Amniotic stem cell (primary cell): ENCODE measurements around the gene ELOB.
"Not testable (repeated sequence)": the region's sequence is repeated elsewhere in the genome, so short reads cannot be mapped to it uniquely, and the experiment has no call there.

Source experiments
- DNase-seq: peaks from one replicate; lab custom pipeline; 2025; lab: John Stamatoyannopoulos, UW

ELOB gene

DNA sequence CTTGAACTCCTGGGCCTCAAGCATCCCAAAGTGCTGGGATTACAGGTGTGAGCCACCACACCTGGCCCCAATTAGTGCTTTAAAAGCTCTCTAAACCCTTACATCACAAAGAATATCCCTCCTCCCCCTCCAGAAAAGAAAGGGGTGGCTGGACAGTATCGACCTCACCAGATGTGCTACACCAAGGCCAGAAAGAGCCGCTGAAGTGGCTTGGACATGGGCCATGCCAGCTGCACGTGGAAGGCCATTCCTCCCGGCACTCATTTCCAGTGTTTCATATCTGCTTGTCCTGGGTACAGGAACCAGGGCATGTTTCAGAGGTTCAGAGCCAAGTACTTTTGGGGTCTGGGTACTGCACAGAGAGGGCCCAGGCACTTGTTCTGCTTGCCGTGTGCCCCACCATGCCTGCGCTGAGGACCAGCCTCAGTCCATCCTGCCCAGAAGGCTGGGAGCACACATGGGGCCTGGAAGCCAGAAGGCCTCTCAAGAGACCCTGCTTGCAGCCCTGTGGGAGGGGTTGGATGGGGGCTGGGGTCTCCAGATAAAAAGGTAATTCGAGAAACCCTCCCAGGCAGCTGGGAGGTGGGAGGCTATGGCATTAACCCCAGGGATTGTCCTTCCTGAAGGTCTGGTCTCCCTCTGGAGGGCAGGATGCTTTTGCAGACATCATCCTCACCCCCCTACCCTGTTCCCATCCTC is 28.2 kb downstream of the ELOB start:
- no peak for DNase-seq

DNA sequence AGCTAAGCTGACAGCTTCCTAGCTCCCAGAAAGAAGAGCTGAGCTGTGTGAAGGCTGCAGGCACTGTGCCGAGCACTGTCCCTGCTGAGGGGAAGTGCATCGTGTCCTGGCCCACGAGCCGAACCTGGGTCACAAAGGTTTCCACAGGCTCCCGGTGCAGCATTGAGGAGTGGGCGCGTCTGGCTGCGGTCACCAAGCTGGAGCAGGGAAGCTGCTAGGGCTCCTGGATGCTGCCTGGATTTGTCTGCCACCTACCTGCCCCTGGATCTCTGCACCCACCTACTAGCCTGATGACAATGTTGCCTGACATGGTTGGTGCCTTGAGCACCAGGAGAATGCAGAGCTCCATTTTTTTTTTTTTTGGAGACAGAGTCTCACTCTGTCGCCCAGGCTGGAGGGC is 31.1 kb downstream of the ELOB start:
- no peak for DNase-seq

DNA sequence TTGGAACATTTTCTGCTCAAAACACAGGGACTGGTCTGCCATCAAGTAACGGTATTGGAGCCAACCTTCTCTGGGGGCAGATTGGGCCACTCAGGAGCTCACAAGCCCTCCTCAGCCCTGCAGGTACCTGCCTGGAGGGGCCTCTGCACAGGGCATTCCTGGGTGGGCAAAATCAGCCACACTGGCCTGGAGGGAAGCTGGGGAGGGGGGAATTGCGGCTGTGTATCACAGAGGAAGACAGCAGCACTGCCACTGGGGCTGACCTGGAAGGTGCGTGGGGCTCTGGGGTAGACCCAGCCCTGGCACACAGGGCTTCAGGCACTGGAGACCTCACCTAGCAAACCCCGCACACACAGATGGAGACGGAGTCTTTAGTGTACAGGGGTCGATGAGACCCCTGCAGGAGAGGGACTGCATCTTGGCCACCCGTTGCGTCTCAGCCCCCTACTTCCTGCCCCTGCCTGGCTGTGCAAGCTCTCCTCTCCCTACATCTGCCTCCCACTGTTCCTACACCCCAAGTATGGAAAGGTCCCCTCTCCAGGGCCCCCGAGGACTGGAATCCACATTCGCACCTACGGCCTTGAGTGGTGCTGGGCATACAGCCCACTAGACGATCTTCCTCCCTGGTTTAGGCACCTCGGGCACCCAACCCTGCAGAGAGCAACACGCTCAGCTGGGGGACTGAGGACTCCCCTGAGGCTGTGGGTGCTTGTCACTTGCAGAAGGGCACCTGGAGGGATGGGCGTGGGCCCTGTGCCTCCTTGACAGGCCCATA is 31.8 kb downstream of the ELOB start:
- DNase-seq = no peak

DNA sequence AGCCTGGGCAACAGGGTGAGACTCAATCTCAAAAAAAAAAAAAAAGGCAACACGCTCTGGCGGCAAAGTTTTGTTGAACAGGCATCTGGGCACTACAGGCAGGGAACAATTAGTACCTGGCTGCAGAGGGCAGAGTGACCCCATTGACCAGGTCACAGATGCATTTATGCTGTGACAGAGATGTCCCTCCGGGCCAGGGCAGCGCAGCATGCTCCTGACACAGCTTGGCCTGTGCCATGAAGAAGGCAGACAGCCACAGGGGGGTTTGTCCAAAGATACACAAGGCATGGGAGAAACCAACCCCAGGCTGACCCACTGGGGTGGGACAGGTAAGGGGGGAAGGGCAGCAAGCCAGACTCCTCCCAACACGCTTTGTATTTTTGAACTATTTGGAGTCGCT is 32.4 kb downstream of the ELOB start:
- no peak for DNase-seq

DNA sequence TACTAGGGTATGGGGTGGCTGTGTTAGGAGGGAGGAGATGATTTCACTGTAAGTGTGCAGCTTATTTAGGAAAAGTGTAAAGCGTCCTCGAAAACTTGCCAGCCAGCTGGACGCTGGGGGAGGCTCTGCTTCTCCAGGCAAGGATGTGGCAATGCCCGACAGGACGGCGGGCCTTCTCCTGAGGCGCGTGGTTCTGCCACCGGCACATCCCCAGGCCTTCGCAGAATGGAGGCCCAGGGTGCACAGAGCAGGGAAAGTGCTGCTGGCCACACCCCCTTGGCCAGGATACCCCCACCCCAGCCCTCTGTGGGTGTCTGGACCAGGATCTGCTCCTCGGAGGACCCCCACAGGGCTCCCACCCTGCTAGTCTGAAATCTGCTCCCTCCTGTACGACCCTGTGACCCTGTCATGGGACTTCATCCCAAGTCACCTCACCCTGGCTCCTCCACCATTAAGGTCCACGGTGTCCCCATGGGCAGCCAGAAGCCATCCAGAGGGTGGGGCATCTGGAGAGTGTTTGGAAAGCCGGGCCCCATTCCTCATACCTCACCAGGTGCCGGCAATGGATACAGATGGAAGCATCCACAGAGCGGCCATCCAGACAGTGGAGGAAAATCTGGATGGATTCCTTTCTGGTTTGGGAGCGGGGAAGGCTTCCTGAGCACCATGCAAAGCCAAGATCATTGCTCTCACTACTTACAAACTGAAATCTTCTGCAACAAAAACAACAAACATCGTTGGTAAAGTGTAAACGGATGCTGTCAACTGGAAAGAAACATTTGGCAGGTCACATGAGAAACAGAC is 33.9 kb downstream of the ELOB start:
- no peak for DNase-seq

DNA sequence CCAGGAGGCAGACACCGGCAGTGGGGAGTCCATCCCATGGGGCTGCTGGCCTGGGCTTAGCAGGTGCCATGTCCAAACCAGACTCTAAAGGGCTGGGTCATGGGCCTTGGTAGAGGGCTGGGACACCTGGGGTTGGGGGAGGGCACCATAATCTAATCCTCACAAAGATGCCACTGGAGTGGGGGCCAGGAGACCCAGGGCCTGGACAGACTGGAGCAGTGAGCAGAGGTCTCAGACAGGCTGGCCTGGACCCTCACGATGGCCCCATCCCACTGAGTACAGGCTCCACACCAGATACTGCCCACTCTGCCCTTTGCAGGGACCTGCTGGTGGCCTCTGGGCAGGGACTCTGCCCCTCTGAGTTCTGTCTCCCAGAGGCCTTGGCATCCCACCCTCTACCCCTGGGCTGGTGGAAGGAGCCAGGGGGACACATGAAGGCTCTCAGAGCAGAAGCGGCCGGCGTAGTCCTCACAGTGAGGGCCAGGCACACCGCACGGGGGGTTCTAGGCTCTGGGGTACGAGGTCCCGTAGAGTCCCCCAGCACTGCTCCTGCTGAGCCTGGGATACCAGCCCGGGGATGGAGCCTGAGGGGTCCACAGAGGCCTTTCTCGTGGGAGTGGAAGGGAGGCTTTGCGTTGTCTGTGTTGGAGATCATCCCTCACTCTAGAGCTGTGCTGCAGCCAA is 34.6 kb downstream of the ELOB start:
- DNase-seq = no peak

DNA sequence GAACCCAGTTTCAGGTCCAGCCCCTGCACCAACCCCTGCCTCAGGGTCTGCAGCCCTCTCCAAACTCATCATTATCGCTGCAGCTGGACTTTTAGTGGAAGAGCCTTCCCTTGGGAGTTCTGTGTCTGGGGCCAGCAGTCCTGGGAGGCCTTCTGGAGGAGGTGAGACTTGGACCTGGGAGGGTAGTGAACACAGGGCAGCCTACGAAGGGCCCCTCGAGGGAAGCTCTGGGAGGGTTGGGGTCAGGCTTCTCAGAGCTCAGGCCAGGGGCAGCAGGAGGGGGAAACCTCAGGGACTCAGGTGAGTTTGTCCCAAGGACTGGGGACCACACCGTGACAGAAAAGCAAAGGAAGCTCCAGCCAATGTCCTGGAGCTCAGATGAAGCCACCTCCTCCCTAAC is 35.9 kb downstream of the ELOB start:
- no peak for DNase-seq

DNA sequence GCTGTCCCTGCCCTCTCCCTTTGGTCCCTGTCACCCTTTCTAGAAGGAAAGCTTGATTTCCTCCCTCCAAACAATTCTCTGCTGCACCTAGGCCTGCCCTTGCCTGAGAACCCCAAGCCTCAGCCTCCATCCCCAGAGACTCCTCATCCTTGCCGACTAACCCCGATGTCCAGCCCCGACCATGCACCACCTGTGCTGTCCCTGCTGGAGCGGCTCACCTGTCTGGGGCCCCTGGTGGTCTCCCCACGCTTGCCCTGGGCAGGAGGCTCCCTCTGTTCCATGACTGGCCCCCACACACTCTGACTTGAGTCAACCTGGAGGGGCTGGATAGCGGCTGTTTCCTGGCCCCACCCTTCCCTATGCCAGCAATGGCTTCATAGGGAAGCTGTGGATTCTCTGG is 36.6 kb downstream of the ELOB start:
- DNase-seq = no peak

DNA sequence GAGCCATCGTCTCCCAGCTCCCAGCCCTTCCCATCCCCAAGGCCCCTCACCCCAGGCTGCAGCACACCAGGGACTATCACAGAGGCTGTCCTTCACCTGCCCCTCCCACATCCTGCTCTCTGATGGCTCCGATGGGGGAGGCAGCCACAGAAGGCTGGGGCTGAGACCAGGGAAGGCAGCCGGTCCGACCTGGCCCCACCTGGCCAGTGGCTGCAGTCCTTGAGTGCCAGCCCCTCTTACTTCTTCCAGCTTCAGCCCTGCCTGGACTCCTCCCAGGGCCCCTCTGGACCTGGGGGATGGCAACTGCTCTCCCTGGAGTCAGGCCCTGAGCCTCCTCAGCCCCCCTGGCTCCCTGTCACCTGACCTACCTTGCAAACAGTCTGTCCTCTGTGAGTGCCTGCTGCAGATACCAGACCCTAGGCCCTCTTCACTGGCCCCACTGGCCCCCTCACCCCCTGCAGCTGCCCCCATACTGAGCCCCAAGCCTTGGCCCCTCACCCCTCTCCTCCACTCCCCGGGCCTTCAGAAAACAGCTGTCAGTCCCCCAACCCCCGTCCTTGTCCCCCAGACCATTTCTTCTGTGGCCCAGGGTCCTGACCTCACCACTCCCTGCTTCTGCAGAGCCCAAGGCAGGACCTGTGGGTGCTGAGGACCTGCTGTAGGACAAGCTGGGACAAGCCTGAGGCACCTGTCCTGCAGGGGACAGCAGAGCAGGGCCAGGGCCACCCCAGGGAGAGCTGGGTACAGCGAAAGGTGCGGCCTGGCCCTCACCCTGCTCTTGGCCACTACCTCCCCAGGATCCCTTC is 37.3 kb downstream of the ELOB start:
- no peak for DNase-seq

DNA sequence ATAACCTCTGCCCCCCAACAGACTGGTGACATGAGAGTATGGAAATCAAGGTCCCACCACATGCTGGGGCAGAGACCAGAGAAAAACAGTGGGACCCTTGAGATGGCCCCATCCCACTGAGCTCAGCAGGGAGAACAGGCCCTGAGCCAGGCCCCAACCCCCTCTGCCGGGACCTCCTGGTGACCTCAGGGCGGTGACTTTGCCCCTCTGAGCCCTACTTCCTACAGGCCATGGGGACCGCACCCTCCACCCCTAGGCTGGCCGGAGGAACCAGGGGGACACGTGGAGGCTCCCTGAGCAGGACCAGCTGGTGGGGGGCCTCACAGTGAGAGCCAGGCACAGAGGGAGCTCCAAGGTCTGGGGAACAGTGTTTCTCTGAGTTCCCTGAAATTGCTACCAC is 38.5 kb downstream of the ELOB start:
- DNase-seq = no peak

DNA sequence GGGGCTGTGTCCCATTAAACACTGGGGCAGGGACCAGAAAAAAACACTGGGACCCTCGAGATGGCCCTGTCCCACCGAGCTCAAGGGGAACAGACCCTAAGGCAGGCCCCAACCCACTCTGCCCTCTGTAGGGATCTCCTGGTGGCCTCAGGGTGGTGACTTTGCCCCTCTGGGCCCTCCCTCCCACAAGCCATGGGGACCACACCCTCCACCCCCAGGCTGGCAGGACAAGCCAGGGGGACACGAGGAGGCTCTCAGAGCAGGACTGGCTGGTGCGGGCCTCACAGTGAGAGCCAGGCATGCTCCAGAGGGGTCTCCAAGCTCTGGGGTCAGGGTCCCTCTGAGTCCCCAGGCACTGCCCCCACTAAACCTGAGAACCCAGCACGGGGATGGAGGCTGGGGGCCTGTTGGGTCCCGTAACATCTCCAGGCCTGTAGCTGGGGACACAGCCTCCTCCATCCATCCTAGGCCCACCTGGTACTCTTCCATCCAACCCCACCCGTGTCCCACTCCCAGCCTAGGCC is 39.1 kb downstream of the ELOB start:
- DNase-seq = no peak

DNA sequence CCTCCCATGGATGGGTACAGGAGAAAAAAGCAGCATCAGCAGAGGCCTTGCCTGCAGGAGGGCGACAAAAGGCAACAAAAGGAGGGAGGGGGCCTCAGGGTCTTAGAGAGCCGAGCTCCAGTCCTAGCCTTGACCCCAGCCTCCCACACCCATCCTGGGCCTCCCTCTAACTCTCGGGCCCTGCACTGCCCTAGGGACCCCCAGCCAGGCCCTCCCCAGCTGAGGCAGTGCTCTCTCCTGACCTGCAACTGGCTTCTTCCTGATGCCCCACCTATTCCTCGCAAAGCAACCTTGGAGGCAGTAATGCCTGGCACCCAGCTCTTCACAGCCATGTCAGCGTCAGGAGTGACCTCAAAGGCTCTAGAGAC is 39.9 kb downstream of the ELOB start:
- no peak for DNase-seq

DNA sequence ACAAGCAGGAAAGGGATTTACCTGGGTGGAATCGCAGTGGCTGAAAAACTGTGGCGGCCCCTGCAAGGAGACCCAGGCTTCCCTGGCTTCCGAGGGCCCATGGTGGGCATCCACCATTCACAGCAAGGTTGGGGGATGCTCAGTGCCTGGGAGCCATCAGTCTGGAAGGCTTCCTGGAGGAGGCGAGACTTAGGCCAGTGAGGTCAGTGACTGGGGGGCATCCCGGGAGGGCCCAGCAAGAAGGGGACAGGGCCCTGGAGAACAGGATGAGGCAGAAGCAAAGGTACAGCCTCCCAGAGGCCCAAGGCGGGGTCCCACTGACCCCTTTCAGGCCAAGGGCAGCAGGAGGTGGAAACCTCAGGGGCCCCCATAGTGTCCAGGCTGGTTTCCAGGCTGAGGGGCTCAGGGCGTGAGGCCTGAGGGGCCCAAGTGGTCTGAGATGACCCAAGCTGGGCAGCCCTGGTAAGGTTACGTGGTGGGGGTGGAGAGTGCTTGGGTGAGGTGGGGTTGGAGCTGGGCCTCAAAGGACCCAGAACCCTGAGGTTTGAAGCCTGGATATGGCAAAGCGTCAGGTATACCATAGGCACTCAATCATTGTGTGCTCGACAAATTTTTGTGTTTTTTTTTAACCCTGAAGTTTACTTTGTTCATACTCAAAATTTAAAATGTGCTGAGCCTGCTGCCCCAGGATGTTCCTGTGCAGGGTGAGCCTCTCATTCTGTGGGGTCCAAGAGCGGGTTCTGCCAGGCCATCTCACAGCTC is 40.4 kb downstream of the ELOB start:
- DNase-seq = no peak

DNA sequence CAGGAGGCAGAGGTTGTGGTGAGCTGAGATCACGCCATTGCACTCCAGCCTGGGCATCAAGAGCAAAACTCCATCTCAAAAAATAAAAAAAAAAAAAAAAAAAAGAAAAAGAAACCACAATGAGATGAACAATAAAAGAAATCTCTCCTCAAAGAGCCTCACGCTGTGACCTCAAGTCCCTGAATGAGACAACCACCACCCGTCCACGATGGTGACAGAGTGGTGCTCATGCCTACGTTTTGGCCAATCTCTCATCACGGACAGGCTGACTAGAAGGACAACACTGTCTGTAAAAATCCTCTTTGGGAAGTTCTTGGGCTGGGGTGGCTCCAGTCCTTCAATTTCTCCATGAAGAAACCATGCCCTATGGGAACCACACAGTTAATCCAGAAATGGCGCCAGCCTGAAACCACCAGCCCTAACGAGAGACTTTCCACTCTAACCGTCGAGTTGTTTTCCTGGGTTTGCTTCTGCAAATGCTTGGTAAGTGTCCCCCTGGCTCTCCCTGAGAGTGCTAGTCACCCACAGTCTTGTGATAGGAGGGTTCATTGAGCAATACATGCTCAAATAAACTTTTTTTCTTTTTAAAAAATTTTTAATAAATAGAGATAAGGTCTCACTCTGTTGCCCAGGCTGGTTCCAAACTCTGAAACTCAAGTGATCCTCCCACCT is 42.1 kb downstream of the ELOB start:
- no peak for DNase-seq

DNA sequence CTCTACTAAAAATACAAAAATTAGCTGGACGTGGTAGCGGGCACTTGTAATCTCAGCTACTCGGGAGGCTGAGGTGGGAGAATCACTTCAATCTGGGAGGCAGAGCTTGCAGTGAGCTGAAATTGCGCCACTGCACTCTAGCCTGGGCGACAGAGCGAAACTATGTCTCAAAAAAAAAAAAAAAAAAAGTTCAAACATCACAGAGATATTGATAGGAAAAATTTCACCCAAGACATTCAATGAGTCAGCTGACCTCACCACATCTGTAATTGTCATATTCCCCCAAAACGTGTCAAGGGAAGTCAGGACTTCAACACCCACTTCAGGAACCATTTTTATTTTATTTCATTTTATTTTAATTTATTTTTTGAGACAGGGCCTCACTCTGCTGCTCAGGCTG is 49.0 kb downstream of the ELOB start:
- DNase-seq = no peak

DNA sequence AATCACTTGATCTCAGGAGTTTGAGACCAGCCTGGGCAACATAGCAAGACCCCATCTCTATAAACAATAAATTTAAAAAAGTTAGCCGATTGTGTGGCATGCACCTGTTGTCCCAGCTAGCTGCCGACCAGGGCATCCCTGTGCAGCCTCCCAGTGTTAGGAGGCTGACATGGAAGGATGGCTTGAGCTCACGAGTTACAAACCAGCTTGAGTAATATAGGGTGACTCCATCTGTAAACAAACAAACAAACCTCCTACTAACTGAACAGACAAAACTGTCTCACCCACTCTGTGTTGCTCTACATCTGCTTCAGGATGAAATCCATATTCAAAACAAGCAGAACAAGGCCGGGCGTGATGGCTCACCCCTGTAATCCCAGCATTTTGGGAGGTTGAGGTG is 50.2 kb downstream of the ELOB start:
- no peak for DNase-seq

DNA sequence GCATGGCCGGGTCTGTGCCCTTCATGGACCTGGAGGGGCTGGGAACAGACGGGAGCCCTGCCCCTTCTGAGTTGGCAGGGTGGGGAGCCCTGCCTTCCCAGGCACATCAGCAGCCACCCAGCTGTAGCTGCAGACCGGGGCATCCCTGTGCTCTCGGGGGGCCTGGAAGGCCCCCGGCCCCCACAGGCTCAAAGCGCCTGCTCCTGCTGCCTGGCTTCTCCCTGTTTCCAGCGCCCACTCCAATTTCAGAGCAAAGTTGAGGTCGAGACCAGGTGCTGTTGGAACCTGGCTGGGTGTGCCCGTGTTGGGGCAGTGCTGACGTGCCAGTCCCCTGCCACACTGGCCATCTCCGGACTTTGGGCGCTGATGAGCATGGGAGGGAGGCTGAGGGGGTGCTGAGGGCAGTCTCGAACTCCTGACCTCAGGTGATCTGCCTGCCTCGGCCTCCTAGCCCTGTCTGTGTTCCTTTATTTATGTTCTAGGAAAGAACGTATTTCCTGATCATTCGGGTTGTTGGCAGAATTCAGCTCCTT is 52.2 kb downstream of the ELOB start:
- no peak for DNase-seq

DNA sequence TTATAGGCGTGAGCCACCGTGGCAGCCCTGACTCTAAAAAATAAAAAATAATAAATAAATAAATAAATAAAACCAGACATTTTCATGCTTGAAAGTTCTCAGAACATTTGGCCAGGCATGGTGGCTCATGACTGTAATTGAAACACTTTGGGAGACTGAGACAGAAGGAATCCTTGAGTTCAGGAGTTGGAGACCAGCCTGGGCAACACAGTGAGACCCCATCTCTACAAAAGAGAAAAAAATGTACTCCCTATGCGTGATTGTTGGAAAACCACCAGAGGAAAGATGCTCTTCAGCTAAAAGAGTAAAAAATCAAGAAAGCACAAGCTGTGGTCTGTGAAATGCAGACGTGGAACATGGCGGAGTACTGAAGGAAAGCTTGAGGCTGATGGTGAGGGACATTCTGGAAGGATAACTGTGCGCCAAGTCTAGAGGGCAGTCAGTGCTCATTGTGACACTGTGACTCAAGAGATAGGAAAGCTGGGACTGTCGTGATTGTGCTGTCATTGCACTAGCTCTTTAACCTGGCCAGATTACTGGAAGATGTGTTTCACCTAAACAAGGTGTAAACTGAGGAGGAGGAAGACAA is 52.9 kb downstream of the ELOB start:
- DNase-seq = no peak

DNA sequence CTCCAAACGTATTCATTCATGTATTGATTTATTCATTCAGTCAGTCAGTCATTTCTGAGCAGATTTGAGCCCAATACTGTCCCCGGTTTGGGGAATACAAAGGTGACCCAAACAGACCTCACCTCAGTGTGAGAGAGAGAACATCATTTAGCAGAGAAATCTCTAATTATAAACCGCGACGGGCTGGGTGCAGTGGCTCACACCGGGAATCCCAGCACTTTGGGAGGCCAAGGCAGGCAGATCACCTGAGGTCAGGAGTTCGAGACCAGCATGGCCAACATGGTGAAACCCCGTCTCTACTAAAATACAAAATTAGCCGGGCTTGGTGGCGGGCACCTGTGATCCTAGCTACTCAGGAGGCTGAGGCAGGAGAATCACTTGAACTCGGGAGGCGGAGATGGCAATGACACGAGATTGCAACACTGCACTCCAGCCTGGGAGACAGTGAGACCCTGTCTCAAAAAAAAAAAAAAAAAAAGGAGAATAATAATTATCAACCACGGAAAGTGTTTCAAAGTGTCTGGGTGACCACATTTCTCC is 55.4 kb downstream of the ELOB start:
- not testable (repeated sequence) for DNase-seq
